Gastrocnemius medialis (tissue), 4 donors: ENCODE data around the gene TMEM59L. TPM values are rescaled to one million over a fixed set of nuclear protein-coding genes. Genes with fewer than 3 reads are reported as not detected.

Experiments used
- ATAC-seq, 2 donors: fragments of 150-250 bp; one replicate each; pipeline ENCODE4 v1.9.1; 2016
- DNase-seq, 2 donors: peaks; one replicate each; pipeline ENCODE4 v3.0.0-alpha.2; 2019
- H3K27ac ChIP-seq, 4 donors: fragments of 200-600 bp; sonication (generic); 1 replicate in 1 of 4; 2 replicates in 3 of 4; pipeline ENCODE4 v1.5.1; 2016 to 2018; ENCODE audit warnings: mild to moderate bottlenecking in 2 of 4, moderate library complexity in 1 of 4
- H3K27me3 ChIP-seq, 3 donors: fragments of 200-600 bp; sonication (generic) in 2 of 3; 1 replicate in 1 of 3; 2 replicates in 2 of 3; pipeline versions ENCODE4 v1.5.1 to v1.6.0; 2016 to 2019; ENCODE audit warnings: mild to moderate bottlenecking in 1 of 3, moderate library complexity in 1 of 3
- H3K36me3 ChIP-seq, 2 donors: fragments of 200-600 bp; sonication (generic) in 1 of 2; one replicate each; pipeline ENCODE4 v1.5.1; 2017 to 2018
- H3K4me1 ChIP-seq, 2 donors: fragments of 200-600 bp; sonication (generic) in 1 of 2; one replicate each; pipeline ENCODE4 v1.5.1; 2016 to 2017; ENCODE audit warnings: mild to moderate bottlenecking in 2 of 2
- H3K4me3 ChIP-seq, 4 donors: fragments of 200-600 bp; sonication (generic) in 3 of 4; 1 replicate in 1 of 4; 2 replicates in 3 of 4; pipeline ENCODE4 v1.5.1; 2016 to 2019; ENCODE audit warnings: mild to moderate bottlenecking in 2 of 4
- H3K9me3 ChIP-seq, 3 donors: fragments of 200-600 bp; sonication (generic) in 2 of 3; 1 replicate in 1 of 3; 2 replicates in 2 of 3; pipeline ENCODE4 v1.5.1; 2016 to 2019
- POLR2A ChIP-seq, 2 donors: fragments of 450-650 bp; IDR thresholded peaks; one replicate each; pipeline ENCODE4 v1.6.1; 2017; ENCODE audit warnings: antibody characterized with exemption in 2 of 2, mild to moderate bottlenecking in 2 of 2, moderate library complexity in 2 of 2
- in situ Hi-C, 4 donors: fragments of 200-750 bp; cut with MboI; loops; one replicate each; pipeline versions ENCODE4 v1.15.0 to v1.8.0; 2017; ENCODE audit warnings: low sequenced_read_pairs in 4 of 4
- intact Hi-C: fragments of 100-400 bp; cut with DNase I; formaldehyde crosslinking; loops from one replicate; pipeline ENCODE4 v1.15.1; 2023; ENCODE audit warnings: low total_unique reads
- total RNA-seq, 4 donors: library from RNA; depleted of rRNA; stranded (reverse); fragments of >200 nt; gene quantifications; one replicate each; pipeline versions ENCODE4 v1.1.0 to v1.2.3, GENCODE V29; 2016
- TF ChIP-seq, protein P1 (sequence below), 5 experiments: fragments of 450-650 bp in 3 of 5; fragments of 200-600 bp in 2 of 5; sonication (generic) in 2 of 5; IDR thresholded peaks in 4 of 5; conservative IDR thresholded peaks in 1 of 5; 1 replicate in 4 of 5; 2 replicates in 1 of 5; pipeline ENCODE4 v1.5.1; 2016 to 2019; ENCODE audit warnings: antibody characterized with exemption in 5 of 5, mild to moderate bottlenecking in 3 of 5, moderate library complexity in 3 of 5

Gene TMEM59L
- total RNA-seq, 4 donors from 2014 or later: 0.20 to 2.1 (median 0.36) TPM; not detected in 1

DNA sequence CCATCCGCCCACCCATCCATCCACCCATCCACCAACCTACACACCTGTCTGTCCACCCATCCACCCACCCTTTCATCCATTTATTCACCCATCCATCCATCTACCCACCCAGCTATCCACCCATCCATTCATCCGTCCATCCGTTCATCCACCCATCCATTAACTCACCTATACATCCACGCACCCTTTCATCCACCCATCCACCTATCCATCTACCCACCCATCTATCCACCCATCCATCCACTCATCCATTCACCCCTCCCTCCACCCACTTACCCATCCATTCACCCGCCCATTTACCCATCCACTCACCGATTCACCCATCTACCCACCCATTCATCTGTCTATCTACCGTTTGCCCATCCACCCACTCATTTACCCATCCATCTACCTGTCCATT is 41.8 kb downstream of the TMEM59L start:
- Histone ChIP-seq H3K4me3 (no peak overlapping the region), H3K36me3 (no peaks in the 10 kb centered on the region), H3K9me3 (no peaks in the 10 kb centered on the region), H3K27ac (no peak overlapping the region), H3K4me1 (peaks cover 47 to 55% of the 10 kb centered on the region in 2 donors), H3K27me3 (no peaks in the 10 kb centered on the region)
- in situ Hi-C loops: no loop called here
- intact Hi-C loops: no loop called here
- DNase-seq (no peak), ATAC-seq (no peak)
- no peak for TF ChIP-seq POLR2A (IDR thresholded peaks at IDR 0.05)
- TF ChIP-seq, protein P1, sequence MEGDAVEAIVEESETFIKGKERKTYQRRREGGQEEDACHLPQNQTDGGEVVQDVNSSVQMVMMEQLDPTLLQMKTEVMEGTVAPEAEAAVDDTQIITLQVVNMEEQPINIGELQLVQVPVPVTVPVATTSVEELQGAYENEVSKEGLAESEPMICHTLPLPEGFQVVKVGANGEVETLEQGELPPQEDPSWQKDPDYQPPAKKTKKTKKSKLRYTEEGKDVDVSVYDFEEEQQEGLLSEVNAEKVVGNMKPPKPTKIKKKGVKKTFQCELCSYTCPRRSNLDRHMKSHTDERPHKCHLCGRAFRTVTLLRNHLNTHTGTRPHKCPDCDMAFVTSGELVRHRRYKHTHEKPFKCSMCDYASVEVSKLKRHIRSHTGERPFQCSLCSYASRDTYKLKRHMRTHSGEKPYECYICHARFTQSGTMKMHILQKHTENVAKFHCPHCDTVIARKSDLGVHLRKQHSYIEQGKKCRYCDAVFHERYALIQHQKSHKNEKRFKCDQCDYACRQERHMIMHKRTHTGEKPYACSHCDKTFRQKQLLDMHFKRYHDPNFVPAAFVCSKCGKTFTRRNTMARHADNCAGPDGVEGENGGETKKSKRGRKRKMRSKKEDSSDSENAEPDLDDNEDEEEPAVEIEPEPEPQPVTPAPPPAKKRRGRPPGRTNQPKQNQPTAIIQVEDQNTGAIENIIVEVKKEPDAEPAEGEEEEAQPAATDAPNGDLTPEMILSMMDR (IDR thresholded peaks at IDR 0.05 in 4 of 5, conservative IDR thresholded peaks at IDR 0.05 in 1 of 5): no peak

DNA sequence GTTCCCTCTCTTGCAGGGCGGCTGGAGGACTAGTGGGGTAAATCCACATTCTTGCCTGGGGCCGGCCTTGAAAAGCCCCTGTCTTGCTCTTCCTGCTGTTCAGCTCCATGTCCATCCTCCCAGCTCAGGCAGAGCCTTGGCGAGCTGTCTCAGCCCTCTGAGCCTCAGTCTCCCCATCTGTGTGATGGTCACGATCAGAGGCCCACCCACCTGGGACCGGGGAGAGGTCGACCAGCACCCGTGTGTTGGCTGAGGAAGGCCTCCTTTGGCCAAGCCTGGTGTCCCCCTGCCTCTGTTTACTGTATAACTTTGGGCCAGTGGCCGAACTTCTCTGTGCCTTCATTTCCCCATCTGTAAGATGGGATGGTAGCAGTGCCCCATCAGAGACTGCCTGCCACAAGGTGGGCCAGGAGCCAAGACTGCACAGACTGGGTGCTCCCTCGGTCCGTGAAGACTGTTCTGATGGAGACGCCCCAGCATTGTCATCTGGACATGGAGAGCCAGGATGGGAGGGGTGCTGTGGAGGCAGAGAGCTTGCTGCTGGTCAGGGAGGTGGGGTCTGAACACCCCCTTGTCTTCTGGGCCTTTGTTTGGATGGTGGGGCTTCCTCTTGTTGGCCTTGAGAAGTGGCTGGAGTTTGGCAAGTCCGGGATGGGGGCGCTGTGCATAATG is 42.6 kb downstream of the TMEM59L start:
- no peak for ATAC-seq
- TF ChIP-seq, protein P1 (IDR thresholded peaks at IDR 0.05 in 4 of 5, conservative IDR thresholded peaks at IDR 0.05 in 1 of 5): no peak
- no peak for TF ChIP-seq POLR2A (IDR thresholded peaks at IDR 0.05)
- Histone ChIP-seq H3K36me3 (no peaks in the 10 kb centered on the region), H3K9me3 (no peaks in the 10 kb centered on the region), H3K4me1 (peaks cover 48 to 53% of the 10 kb centered on the region in 2 donors), H3K27ac (no peak overlapping the region), H3K27me3 (no peaks in the 10 kb centered on the region), H3K4me3 (no peak overlapping the region)
- in situ Hi-C loops (no loop called here), intact Hi-C loops (no loop called here)
- no peak for DNase-seq

DNA sequence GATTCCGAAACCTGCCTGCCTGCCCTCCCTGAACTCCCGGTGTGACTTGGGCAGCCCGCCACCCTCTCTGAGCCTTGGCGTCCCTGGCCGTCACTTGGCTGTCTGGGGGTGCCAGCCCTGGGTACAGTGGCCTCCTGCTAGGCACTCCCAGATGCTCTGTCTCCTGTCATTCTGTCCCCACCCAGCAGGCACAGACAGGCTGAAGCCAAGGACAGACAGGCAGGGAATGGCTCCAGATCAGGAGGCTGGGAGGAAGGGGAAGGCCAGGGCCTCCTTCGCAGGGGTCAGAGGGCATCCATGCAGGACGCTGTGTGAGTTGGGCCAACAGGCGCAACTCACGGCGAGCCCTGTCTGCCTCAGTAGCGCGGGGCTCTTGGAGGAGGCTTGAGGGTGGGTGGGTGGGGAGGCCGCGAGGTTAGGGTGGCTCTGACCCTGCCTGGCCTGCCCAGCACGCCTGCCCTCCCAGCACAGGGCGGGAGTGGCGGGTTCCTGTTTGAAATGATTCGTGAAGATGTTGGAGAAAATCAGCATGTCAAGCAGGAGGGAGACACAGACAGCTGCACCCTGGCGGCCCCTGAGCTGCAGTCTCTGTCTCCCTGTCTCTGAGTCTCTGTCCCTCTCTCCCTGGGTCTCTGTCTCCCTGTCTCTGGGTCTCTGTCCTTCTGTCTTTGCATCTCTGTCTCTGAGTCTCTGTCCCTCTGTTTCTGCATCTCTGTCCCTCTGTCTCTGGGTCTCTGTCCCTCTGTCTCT is 43.8 kb downstream of the TMEM59L start:
- in situ Hi-C loops (no loop called here), intact Hi-C loops (no loop called here)
- TF ChIP-seq POLR2A (IDR thresholded peaks at IDR 0.05): no peak
- TF ChIP-seq, protein P1 (IDR thresholded peaks at IDR 0.05 in 4 of 5, conservative IDR thresholded peaks at IDR 0.05 in 1 of 5): no peak
- Histone ChIP-seq H3K27me3 (no peaks in the 10 kb centered on the region), H3K4me1 (peaks cover 49 to 51% of the 10 kb centered on the region in 2 donors), H3K4me3 (no peak overlapping the region), H3K9me3 (no peaks in the 10 kb centered on the region), H3K27ac (peak overlapping the region; percentile 27 to 85 (median 56)), H3K36me3 (no peaks in the 10 kb centered on the region)
- DNase-seq: no peak
- no peak for ATAC-seq

DNA sequence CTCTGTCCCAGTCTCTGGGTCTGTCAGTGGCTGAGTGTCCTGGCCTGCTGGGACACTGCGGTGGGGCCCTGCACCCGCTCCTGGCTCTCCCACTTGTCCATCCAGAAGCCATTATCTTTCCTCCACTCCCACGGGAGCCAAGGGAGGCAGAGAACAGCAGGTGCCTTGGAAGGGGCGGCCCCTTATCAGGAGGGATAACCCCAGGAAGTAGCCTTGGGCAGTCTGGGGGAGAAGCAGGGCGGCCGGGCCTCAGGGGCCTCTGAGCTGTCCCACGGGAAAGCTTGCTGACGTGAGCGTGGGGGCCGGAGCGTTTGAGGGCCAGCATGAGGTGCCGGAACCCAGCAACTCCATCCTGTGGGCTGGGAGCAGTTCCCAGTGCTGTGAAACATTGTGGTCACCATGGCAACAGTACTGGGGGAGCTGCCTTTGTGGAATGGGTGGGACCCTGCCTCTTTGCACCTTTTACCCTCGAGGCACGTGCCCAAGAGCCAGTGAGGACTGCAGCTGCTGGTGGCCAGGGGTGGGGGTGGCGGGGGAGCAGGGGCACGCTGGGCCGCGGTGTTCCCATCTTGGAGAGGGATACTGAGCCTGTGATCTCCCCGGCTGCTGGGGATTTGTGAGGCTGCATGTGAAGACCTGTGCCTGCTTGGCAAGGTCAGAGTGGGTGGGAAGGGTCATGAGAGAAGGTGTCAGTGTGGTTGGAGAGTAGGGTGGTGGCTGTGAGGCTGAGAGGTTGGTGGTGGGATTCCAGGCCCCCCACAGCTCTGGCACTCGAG is 45.1 kb downstream of the TMEM59L start:
- H3K27ac ChIP-seq: peak overlapping the region; percentile 71 to 86 (median 82)
- no peaks in the 10 kb centered on the region for H3K27me3 ChIP-seq
- intact Hi-C loops (no loop called here), in situ Hi-C loops (no loop called here)
- peaks cover 44 to 54% of the 10 kb centered on the region in 2 donors for H3K4me1 ChIP-seq
- ATAC-seq: peak; percentile 8 to 18
- TF ChIP-seq, protein P1 (IDR thresholded peaks at IDR 0.05 in 4 of 5, conservative IDR thresholded peaks at IDR 0.05 in 1 of 5): no peak
- no peak for TF ChIP-seq POLR2A (IDR thresholded peaks at IDR 0.05)
- no peaks in the 10 kb centered on the region for H3K36me3 ChIP-seq
- H3K4me3 ChIP-seq: no peak overlapping the region
- H3K9me3 ChIP-seq: no peaks in the 10 kb centered on the region
- peak; percentile 17 to 53 for DNase-seq
